Hematopoietic multipotent progenitor cell treated with erythropoietin and hydrocortisone succinate and interleukin-3 and kit ligand, for 17 days (in vitro differentiated cells): Measurements from ENCODE around the gene ADGRV1.
"Not testable (repeated sequence)": the region's sequence is repeated elsewhere in the genome, so short reads cannot be mapped to it uniquely, and the experiment has no call there.

Source experiments
- DNase-seq: peaks from one replicate; pipeline ENCODE4 v3.0.0-alpha.2; 2015; ENCODE audit warnings: low spot score

The ADGRV1 gene

GRCh38 chr5:91030521-91031401 lies 472.2 kb downstream of the ADGRV1 start:
- DNase-seq: no peak

- DNase-seq: no peak
Observed at GRCh38 chr5:91031402-91031752, 472.8 kb downstream of the ADGRV1 start.

GRCh38 chr5:91032125-91032524 lies 473.5 kb downstream of the ADGRV1 start:
- DNase-seq: no peak

DNA sequence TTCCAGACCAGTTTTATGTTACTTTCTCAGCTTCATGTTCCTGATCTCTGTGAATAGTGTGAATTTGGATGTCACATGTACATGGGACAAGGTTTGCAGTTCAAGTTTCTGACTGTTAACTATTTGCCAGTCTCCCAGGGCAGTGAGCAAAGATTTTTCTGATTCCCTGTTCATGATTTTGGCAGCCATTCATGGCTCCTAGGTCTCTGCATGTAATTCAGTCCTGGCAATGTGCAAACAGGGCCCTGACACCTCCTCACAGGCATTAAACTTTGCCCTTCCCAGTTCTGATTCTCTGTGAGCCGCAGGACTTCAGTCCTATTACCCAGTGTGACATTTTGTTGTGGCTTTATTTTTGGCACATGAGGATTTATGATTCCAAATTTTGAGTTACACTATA lies 474.8 kb downstream of the ADGRV1 start:
- no peak for DNase-seq

DNA sequence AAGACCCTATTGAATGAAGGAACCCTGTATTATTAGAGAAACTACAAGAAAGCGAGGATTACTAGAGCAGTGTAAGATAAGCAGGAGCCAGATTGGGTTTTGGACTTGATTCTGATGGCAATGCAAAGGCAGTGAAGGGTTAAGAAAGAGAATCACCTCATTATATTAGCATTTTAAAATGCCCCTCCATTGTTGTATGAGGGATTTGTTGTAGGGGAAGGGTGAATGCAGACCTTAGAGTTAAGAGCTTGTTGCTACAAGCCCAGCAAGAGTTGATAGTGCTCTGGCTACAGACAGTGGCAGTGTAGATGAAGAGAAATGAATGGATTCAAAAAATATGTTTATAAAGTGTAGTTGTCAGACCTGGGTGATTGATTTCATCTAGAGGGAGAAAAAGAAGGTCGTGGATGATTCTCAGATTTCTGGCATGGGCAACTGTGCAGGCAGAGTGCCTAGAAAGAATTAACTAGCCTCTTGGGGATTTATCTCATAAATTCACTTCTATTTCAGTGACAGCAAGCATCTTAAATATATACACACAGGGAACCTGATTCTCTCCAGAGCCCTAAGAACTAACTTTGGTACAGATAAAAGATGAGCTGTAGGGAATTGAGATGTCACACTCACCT lies 479.7 kb downstream of the ADGRV1 start:
- no peak for DNase-seq

DNA sequence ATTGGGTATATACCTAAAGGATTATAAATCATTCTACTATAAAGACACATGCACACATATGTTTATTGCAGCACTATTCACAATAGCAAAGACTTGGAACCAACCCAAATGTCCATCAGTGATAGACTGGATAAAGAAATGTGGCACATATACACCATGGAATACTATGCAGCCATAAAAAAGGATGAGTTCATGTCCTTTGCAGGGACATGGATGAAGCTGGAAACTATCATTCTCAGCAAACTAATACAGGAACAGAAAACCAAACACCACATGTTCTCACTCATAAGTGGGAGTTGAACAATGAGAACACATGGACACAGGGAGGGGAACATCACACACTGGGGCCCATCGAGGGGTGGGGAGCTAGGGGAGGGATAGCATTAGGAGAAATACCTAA lies 482.5 kb downstream of the ADGRV1 start:
- not testable (repeated sequence) for DNase-seq

DNA sequence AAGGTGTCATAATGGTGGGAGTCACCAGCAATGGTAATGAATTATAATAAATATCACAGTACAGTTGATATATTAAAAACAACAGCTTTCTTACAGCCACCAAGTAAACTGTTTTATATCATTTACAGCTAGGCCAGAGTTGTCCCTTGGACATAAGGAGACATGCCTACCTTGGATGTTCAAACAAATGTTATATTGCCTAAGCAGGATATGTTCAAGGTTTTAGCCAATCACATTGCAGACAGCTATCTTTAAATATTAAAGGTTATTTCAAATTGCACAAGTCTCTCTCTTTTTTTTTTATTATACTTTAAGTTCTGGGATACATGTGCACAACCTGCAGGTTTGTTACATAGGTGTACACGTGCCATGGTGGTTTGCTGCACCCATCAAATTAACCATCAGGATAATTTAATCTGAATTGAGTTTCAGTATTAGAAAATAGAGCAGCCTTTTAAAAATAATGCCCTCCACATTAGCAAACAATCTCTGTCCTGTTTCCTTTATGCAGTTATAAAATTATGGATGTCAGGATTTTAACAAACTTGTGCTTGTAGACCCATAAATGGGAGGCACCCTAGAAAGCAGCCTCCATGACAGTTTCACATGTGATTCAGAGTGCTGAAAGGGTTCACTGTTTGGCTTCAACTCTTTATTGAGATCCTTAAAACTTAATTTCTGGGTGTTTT lies 483.8 kb downstream of the ADGRV1 start:
- DNase-seq: no peak

DNA sequence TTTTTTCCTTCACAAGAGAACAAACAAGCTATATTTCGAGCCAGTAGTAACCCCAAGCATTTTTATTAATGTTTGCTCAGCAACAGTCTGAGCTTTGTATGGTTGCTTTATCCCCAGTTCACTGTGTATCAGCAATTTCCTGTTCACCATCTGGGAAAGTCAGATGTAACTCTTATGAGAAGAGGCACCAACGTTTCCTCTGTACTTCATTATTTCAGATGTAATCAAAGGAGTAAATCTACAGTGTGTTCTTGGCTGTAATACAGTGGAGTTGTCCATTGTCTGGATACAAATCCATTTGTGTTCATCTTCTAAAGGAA lies 484.3 kb downstream of the ADGRV1 start:
- no peak for DNase-seq

DNA sequence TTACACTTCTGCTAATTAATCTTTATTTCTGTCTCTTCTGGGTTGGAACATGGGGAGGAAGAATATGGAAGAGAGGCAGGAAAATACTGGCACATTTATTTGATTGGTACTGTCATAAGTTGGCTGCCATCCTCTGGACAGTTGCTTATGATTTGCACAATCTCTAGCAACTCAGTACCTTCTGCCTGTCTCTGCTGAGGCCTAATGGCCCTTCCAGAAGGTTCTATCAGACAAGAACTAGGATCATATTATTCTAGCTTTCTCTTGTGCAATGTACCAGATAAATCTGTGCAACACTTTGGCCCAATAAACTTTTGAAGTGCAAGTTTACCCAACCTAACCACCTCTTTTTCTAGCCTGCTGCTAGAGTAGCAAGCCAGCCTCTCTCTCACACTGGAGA lies 489.5 kb downstream of the ADGRV1 start:
- no peak for DNase-seq

DNA sequence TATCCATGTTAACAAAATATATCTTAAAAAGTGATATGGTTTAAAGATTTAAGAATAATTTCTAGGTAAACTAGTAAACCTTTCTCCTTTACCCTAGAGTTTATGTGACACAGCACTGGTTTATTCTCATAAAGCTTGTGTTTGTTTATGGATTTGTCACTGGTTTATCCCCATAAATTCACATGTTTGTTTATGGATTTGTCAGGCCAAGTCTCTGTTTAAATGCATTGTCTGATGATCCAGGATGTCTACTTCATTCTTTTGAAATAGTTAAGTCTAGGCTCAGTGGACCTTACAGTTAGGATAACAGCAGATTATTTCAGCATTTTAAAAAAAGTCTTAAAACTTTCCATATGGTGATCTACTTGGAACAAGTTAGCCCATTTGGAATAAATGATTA lies 490.5 kb downstream of the ADGRV1 start:
- DNase-seq: no peak

DNA sequence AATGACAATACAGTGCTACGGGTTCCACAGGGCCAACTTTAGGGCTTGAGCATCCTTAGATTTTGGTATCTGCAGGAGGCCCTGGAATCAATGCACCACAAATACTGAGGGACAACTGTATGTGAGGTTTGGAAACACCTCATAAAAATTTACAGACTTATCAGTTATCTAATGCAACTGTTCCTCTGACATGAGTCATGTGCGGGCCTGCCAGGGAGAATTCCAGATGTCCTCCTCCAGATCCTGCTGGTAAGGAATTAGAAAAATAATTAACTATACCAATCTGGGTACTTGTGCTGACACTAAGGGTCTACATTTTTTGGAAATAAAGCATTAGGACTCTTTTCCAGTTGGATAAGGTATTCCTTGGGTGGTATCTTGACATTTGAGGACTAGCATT lies 491.2 kb downstream of the ADGRV1 start:
- no peak for DNase-seq

GRCh38 chr5:91052411-91052810 lies 493.8 kb downstream of the ADGRV1 start:
- not testable (repeated sequence) for DNase-seq

DNA sequence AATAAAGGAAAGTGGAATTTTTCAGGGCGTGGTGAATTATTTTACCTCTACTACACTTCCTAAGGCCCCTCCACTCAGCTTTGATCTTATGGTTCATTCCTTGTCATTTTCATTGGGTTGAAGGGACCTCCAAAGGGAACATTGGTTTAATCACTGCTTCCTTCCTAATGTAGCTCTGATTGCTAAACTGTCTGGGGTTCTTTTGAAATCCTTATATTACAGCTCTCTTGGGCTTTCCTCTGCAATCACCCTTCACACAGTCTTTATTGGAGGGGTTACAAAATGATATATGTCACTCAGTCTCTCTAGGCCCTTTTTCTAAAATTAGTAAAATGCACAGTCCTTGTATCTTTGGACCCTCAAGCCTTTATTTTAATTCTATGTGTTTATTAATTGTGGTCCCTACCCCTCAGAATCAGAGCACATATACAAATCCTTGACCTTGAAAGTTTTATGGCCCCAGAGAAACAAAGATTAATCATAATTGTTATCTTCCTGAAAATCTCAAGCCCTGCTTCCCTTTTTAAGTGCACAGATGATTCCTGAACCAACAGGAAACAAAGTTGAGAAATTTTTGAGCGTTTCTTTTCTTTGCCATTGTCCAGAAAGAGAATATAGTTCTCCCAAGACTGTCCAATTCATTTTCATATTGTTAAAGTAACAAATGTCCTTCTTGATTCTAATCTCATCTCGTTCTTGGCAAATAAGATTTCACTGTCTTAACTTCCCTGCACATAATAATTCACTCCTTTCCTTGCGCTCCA lies 494.6 kb downstream of the ADGRV1 start:
- no peak for DNase-seq

- no peak for DNase-seq
Observed at GRCh38 chr5:91053741-91054025, 495.1 kb downstream of the ADGRV1 start.

DNA sequence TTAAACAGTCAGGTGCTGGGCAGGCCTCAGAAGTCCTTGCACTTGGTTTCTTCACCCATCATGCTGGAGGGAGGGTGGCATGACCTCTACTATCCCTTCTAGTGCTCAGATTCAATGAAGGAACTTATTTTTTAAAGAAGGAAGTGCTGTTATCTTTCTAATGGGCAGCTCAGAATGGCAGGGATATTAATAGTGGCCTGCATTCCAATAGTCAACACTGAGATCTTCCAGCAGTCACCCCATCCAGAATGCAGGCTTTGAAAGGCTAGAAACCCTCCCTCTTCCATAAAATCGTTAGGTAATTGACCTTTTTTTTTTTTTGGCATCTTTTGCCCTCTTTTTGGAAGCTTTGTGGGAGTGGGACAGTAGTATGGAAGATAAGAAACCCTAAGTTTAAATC lies 499.6 kb downstream of the ADGRV1 start:
- DNase-seq: no peak

- DNase-seq: no peak
Observed at GRCh38 chr5:91058575-91058974, 500.0 kb downstream of the ADGRV1 start.

- no peak for DNase-seq
Observed at GRCh38 chr5:91059409-91059808, 500.8 kb downstream of the ADGRV1 start.

DNA sequence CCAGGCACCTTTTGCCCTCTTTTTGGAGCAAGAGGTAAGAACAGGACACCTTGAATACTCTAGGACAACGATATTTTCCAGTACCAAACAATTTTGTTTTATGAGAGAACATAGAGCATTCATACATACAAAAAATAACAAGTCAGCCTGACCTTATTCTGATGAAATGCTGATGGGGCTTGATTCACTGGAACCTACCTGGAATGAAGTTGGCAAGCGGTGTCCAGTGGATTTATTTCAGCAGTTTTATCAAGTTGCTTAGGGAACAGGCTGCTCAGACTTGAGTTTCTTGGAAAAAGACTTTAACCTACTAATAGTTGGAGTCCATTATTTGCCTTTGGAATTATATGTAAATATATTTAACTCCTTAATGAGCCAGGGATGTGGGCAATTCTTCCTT lies 502.5 kb downstream of the ADGRV1 start:
- no peak for DNase-seq

DNA sequence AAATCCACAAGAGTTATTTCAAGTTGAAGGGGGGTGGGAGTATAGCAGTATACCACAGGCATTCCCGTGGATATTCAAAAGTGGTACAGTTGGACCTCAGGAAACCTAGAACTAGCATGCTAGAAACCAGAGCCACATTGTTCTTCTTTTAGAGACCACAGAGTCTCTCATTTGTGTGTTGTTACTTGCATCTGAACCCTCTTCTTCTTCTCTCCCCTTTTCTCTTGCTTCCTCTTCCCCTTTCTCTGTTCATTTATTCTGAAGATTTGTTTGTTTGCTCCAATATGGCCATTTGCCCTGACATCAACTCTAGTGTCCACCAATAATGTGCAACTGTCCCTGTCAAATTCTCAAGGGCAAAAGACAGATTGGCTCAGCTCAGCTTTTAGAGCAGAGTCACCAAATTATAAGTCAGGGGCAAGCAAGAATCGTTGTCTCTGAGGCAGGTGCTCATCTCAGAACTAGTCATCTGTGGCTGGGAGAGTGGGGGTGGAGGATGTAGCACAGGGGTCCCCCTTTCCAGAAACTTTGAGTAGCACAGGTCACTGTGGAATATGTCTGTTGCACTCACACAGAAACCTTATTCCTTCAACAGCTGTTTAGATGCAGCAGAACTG lies 503.5 kb downstream of the ADGRV1 start:
- no peak for DNase-seq

DNA sequence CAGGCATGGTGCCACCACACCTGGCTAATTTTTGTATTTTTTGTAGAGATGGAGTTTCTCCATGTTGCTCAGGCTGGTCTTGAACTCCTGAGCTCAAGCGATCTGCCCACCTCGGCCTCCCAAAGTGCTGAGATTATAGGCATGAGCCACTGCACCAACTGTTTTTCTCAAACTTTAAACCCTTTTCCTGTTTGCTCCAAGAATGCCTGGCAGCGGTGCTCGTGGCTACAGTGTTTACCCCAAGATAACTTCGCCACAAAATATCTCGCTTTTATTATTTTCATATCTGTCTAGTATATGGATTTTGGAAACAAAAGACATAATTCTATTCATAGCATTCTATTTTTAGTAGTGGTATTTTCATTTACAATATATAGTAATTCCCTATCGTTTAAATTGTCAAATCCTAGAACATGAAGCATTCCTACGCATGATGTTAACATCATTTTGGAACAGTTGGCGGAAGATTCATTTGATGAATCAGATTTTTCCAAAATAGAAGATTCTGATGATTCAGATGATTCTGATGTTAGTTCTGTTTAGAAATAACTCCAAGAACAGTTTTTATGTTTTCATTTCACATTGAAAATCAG lies 504.6 kb downstream of the ADGRV1 start:
- DNase-seq: not testable (repeated sequence)

DNA sequence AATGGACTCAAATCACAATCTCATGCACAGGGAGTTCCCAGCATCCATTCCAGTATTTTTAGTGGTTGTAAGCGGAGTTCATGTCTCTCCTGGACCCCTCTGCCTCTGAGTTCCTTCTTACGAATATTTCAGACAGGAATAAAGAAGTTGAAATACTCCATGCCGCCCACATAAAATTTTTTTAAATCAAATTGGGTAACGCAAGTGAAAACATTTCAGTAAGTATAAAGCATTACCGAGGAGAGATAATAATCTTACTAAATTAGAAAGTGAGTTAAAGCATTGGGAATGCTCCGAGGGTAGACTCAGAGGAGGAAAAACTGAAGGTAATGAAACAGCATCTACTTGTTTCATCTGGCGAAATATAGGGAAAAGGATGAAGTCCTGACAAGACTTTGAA lies 506.9 kb downstream of the ADGRV1 start:
- no peak for DNase-seq

- DNase-seq: no peak
Observed at GRCh38 chr5:91069364-91069763, 510.8 kb downstream of the ADGRV1 start.
